ENCODE data around the gene COPE.

DNA sequence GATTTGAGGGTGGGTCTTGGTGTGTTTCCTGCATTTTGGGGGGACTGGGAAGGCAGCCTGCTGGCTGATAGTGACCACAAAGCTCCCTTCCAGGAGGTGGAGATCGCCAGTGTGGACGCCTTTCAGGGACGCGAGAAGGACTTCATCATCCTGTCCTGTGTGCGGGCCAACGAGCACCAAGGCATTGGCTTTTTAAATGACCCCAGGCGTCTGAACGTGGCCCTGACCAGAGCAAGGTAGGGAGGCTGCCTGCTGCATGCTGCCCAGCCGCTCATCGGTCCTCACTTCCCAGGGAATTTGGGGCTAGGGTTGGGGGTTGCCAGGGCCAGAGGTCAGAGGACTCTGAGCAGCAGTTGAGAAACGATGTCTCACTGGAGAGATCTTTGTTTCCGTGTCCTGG lies 57.3 kb downstream of the COPE start:
- TF ChIP-seq, protein P1, sequence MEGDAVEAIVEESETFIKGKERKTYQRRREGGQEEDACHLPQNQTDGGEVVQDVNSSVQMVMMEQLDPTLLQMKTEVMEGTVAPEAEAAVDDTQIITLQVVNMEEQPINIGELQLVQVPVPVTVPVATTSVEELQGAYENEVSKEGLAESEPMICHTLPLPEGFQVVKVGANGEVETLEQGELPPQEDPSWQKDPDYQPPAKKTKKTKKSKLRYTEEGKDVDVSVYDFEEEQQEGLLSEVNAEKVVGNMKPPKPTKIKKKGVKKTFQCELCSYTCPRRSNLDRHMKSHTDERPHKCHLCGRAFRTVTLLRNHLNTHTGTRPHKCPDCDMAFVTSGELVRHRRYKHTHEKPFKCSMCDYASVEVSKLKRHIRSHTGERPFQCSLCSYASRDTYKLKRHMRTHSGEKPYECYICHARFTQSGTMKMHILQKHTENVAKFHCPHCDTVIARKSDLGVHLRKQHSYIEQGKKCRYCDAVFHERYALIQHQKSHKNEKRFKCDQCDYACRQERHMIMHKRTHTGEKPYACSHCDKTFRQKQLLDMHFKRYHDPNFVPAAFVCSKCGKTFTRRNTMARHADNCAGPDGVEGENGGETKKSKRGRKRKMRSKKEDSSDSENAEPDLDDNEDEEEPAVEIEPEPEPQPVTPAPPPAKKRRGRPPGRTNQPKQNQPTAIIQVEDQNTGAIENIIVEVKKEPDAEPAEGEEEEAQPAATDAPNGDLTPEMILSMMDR (IDR thresholded peaks at IDR 0.05; ENCODE audit: poor library complexity, severe bottlenecking): no peak
- TF ChIP-seq EP300 (conservative IDR thresholded peaks at IDR 0.05; ENCODE audit: poor library complexity, severe bottlenecking) (no peak), POLR2AphosphoS5 (IDR thresholded peaks at IDR 0.05) (no peak), EZH2 (IDR thresholded peaks at IDR 0.05; ENCODE audit: borderline replicate concordance, insufficient read depth, low read length, poor library complexity, severe bottlenecking) (no peak), MXI1 (conservative IDR thresholded peaks at IDR 0.05; ENCODE audit: poor library complexity, severe bottlenecking) (no peak)
- TF ChIP-seq, protein P2, sequence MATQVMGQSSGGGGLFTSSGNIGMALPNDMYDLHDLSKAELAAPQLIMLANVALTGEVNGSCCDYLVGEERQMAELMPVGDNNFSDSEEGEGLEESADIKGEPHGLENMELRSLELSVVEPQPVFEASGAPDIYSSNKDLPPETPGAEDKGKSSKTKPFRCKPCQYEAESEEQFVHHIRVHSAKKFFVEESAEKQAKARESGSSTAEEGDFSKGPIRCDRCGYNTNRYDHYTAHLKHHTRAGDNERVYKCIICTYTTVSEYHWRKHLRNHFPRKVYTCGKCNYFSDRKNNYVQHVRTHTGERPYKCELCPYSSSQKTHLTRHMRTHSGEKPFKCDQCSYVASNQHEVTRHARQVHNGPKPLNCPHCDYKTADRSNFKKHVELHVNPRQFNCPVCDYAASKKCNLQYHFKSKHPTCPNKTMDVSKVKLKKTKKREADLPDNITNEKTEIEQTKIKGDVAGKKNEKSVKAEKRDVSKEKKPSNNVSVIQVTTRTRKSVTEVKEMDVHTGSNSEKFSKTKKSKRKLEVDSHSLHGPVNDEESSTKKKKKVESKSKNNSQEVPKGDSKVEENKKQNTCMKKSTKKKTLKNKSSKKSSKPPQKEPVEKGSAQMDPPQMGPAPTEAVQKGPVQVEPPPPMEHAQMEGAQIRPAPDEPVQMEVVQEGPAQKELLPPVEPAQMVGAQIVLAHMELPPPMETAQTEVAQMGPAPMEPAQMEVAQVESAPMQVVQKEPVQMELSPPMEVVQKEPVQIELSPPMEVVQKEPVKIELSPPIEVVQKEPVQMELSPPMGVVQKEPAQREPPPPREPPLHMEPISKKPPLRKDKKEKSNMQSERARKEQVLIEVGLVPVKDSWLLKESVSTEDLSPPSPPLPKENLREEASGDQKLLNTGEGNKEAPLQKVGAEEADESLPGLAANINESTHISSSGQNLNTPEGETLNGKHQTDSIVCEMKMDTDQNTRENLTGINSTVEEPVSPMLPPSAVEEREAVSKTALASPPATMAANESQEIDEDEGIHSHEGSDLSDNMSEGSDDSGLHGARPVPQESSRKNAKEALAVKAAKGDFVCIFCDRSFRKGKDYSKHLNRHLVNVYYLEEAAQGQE (IDR thresholded peaks at IDR 0.05; ENCODE audit: borderline replicate concordance): no peak
